A673 (cell line): Measurements from ENCODE around the gene MDH2. TPM values are rescaled to one million over a fixed set of nuclear protein-coding genes. Genes with fewer than 3 reads are reported as not detected.
"Not testable (repeated sequence)": the region's sequence is repeated elsewhere in the genome, so short reads cannot be mapped to it uniquely, and the experiment has no call there.

Source experiments
- BruUV-seq: library from RNA; stranded (reverse); fragments of 400-500 nt; replicated peaks from 2 replicates; lab custom pipeline; 2021; lab: Mats Ljungman, UMichigan
- CTCF ChIA-PET: fragments of 300-600 bp; sonication (Branson Sonifier 250); formaldehyde crosslinking; loops from one replicate; lab custom pipeline; 2022; ENCODE audit warnings: antibody characterized with exemption; lab: Charles Lee
- POLR2A ChIA-PET: fragments of 300-600 bp; sonication (Branson Sonifier 250); formaldehyde crosslinking; loops from one replicate; lab custom pipeline; 2022; ENCODE audit warnings: antibody characterized with exemption; ENCODE audit not compliant: low non-redundant PET; lab: Charles Lee
- DNase-seq: peaks from one replicate; pipeline ENCODE4 v3.0.0-alpha.2; 2015; ENCODE audit warnings: low spot score
- H3K27ac ChIP-seq: fragments of 200-600 bp; sonication (generic); 2 replicates; pipeline ENCODE4 v1.5.1; 2016; ENCODE audit warnings: mixed run types, low read depth, mild to moderate bottlenecking, mixed read lengths, antibody characterized with exemption, low read length; ENCODE audit not compliant: poor library complexity, severe bottlenecking
- H3K27me3 ChIP-seq: fragments of 200-600 bp; sonication (generic); replicated peaks from 2 replicates; pipeline ENCODE4 v1.6.1; 2017; ENCODE audit warnings: mixed run types, low read depth, mild to moderate bottlenecking, mixed read lengths, antibody characterized with exemption, low read length; ENCODE audit not compliant: insufficient read depth, poor library complexity
- H3K36me3 ChIP-seq: fragments of 200-600 bp; sonication (generic); 2 replicates; pipeline ENCODE4 v1.6.1; 2016; ENCODE audit warnings: mixed run types, mild to moderate bottlenecking, mixed read lengths, antibody characterized with exemption, low read length; ENCODE audit not compliant: insufficient read depth, poor library complexity, severe bottlenecking
- H3K4me1 ChIP-seq: fragments of 200-600 bp; sonication (generic); 2 replicates; pipeline ENCODE4 v1.6.1; 2017; ENCODE audit warnings: mixed run types, mild to moderate bottlenecking, mixed read lengths, antibody characterized with exemption, low read length; ENCODE audit not compliant: insufficient read depth, poor library complexity, severe bottlenecking
- H3K4me3 ChIP-seq: fragments of 200-600 bp; sonication (generic); 2 replicates; pipeline ENCODE4 v1.5.1; 2016; ENCODE audit warnings: low read depth, mixed run types, mild to moderate bottlenecking, mixed read lengths, low read length; ENCODE audit not compliant: poor library complexity, severe bottlenecking
- H3K9me3 ChIP-seq: fragments of 200-600 bp; sonication (generic); 2 replicates; pipeline ENCODE4 v1.6.1; 2016; ENCODE audit warnings: mixed run types, low read depth, mild to moderate bottlenecking, mixed read lengths, antibody characterized with exemption, low read length; ENCODE audit not compliant: poor library complexity, severe bottlenecking
- EZH2 ChIP-seq: fragments of 200-600 bp; sonication (generic); IDR thresholded peaks from 2 replicates; pipeline ENCODE4 v1.6.1; 2017; ENCODE audit warnings: borderline replicate concordance, low read depth, mild to moderate bottlenecking, mixed read lengths, antibody characterized with exemption, low read length; ENCODE audit not compliant: poor library complexity, severe bottlenecking
- intact Hi-C: fragments of 100-400 bp; cut with micrococcal nuclease; formaldehyde crosslinking; loops from one replicate; pipeline ENCODE4 v1.10.0; 2022; ENCODE audit not compliant: unreplicated experiment
- total RNA-seq: library from RNA; stranded (reverse); gene quantifications from 2 replicates; pipeline ENCODE4 v1.2.3, GENCODE V29; 2021
- TF ChIP-seq, protein P1 (sequence below): fragments of 300-800, 200-600 bp; sonication (generic); conservative IDR thresholded peaks from 2 replicates; pipeline ENCODE4 v1.5.1; 2017; ENCODE audit warnings: low read depth, mild to moderate bottlenecking, antibody characterized with exemption, low read length, moderate library complexity, mixed read lengths

Gene MDH2
- total RNA-seq, 1 experiment from 2014 or later: 316 TPM

DNA sequence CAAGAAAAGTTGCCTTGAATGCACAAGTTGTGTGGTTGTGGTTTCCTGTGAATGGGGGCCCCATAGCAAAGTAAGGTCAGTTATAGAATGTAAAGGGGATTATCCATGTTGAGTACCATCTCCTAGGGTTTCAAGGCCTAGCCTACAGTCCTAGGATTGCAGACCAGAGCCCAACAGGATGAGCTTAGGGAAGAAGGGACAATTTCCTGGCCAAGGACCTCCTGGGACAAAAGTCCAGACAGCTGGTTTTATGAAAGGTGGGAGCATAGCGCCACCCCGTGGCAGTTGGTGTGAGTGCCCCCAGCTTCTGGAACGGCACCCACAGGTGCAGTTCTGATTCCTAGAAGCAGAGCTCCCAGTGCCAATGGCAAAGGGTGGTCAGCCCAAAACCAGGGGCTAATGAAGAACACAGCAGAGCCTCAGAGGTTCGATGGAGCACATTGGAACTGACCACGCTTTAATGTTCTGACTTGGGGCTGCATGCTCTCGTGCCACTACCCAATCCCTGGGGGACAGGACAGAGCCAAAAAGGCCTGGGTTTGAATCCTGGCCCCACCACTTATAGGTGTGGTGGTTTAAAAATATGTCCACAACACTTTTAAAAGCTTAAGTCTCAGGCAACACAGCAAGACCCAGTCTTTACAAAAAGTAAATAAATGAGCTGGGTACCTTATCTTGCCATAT is 27.7 kb upstream of the MDH2 start:
- Histone ChIP-seq H3K27me3 (no peaks in the 10 kb centered on the region), H3K4me3 (no peak overlapping the region), H3K4me1 (no peaks in the 10 kb centered on the region), H3K36me3 (peaks cover 5% of the 10 kb centered on the region), H3K27ac (no peak overlapping the region), H3K9me3 (no peaks in the 10 kb centered on the region)
- TF ChIP-seq, protein P1, sequence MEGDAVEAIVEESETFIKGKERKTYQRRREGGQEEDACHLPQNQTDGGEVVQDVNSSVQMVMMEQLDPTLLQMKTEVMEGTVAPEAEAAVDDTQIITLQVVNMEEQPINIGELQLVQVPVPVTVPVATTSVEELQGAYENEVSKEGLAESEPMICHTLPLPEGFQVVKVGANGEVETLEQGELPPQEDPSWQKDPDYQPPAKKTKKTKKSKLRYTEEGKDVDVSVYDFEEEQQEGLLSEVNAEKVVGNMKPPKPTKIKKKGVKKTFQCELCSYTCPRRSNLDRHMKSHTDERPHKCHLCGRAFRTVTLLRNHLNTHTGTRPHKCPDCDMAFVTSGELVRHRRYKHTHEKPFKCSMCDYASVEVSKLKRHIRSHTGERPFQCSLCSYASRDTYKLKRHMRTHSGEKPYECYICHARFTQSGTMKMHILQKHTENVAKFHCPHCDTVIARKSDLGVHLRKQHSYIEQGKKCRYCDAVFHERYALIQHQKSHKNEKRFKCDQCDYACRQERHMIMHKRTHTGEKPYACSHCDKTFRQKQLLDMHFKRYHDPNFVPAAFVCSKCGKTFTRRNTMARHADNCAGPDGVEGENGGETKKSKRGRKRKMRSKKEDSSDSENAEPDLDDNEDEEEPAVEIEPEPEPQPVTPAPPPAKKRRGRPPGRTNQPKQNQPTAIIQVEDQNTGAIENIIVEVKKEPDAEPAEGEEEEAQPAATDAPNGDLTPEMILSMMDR: peak; percentile 93
- TF ChIP-seq EZH2: no peak
- POLR2A ChIA-PET: interaction anchor here (0.6 kb wide), 1 partner anchor 21 kb away, joined by 7 read pairs; no protein-coding TSS in a partner anchor
- BruUV-seq: no TSS peak
- peak; percentile 71 for DNase-seq
- intact Hi-C loops: no loop called here
- CTCF ChIA-PET: interaction anchor here (0.6 to 1.4 kb wide), 4 partner anchors 154 to 407 kb away, joined by 3 to 14 read pairs (median 4); no protein-coding TSS in a partner anchor

DNA sequence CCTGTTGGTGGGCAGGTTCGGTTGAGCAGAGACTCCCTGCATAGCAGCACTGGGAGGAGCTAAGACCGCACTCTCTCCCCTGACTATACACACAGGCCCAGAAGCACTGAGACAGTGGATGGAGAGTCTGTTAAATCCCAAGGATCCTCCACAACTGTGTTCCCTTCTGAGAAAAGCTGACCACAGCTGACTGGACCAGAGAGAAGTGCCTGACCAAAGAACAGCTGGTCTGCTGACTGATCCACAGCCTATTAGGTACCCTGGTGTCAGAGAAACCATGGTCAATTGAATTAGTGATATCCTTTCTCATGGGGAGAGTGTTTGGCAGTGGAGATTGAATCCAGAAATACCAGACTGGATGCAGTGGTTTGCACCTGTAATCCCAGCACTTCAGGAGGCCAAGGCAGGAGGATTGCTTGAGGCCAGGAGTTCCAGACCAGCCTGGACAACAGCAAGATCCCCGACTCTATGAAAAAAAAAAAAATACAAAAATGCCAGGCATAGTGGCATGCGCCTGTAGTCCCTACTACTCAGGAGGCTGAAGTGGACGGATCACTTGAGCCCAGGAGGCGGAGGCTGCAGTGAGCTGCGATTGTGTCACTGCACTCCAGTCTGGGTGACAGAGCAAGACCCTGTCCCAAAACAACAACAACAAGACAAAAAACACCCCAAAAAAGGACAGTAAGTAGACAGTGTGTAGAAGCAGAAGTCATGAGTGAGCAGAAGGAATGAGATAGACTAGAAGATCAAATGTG is 25.7 kb upstream of the MDH2 start:
- no peak for DNase-seq
- CTCF ChIA-PET: no interaction called here
- Histone ChIP-seq H3K27me3 (no peaks in the 10 kb centered on the region), H3K9me3 (no peaks in the 10 kb centered on the region), H3K36me3 (peaks cover 5% of the 10 kb centered on the region), H3K4me3 (no peak overlapping the region), H3K27ac (no peak overlapping the region), H3K4me1 (no peaks in the 10 kb centered on the region)
- intact Hi-C loops: no loop called here
- BruUV-seq: no TSS peak
- TF ChIP-seq, protein P1: no peak
- TF ChIP-seq EZH2: no peak
- POLR2A ChIA-PET: no interaction called here

DNA sequence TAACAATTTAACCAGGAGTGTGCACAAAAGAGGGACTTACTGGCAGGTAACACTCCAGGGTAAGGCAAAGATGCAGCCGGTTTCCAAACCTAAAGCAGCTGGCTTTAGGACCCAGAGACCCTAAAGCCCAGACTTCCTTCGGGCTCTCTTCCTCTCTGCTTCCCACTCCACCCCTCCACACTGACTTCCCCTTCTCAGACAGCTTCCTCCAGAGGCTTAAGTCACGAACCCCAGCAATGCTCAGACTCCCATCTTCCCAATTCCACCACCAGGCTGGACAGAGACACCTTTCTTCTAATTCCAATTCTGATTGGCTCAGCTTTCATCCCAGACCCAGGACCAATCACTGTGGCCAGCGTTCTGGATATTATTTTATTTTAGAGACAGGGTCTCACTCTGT is 24.9 kb upstream of the MDH2 start:
- intact Hi-C loops: no loop called here
- H3K27me3 ChIP-seq: no peaks in the 10 kb centered on the region
- no peaks in the 10 kb centered on the region for H3K9me3 ChIP-seq
- no peaks in the 10 kb centered on the region for H3K4me1 ChIP-seq
- CTCF ChIA-PET: no interaction called here
- POLR2A ChIA-PET: no interaction called here
- no TSS peak for BruUV-seq
- peaks cover 5% of the 10 kb centered on the region for H3K36me3 ChIP-seq
- TF ChIP-seq EZH2: no peak
- TF ChIP-seq, protein P1: no peak
- no peak overlapping the region for H3K27ac ChIP-seq
- H3K4me3 ChIP-seq: no peak overlapping the region
- no peak for DNase-seq

DNA sequence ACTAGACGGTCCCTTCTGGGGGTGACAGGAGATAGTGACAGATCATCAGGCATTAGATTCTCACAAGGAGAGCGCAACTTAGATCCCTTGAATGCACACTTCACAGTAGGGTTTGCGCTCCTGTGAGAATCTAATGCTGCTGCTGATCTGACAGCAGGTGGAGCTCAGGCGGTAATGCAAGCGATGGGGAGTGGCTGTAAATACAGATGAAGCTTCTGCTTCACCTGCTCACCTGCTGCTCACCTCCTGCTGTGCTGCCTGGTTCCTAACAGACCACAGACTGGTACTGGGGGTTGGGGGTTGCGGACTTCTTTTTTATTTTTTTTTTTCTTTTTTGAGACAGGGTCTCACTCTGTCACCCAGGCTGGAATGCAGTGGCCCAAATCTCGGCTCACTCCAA is 18.2 kb upstream of the MDH2 start:
- H3K27me3 ChIP-seq, H3K4me3 ChIP-seq, H3K9me3 ChIP-seq, H3K4me1 ChIP-seq, H3K36me3 ChIP-seq, CTCF ChIA-PET, intact Hi-C loops, BruUV-seq, H3K27ac ChIP-seq, POLR2A ChIA-PET, DNase-seq: not testable (repeated sequence)
